ENCODE results near the gene RMND5A. TPM values are rescaled to one million over a fixed set of nuclear protein-coding genes. Genes with fewer than 3 reads are reported as not detected.
A peak's percentile ranks its signal among the peaks of the same experiment; 100 is the strongest.
"Not testable (repeated sequence)": the region's sequence is repeated elsewhere in the genome, so short reads cannot be mapped to it uniquely, and the experiment has no call there.

Gene RMND5A
- total RNA-seq, 2 experiments from 2014 or later: 56.5 to 57.3 TPM

- ATAC-seq (no peak), DNase-seq (no peak)
- H3K4me1 Mint-ChIP-seq (ENCODE audit: low read depth): no peaks in the 10 kb centered on the region
- CTCF ChIA-PET: no interaction called here
- intact Hi-C loops (cut with micrococcal nuclease): no loop called here
- H3K36me3 Mint-ChIP-seq (ENCODE audit: low read depth): peaks cover 4% of the 10 kb centered on the region
- TF ChIP-seq, protein P1, sequence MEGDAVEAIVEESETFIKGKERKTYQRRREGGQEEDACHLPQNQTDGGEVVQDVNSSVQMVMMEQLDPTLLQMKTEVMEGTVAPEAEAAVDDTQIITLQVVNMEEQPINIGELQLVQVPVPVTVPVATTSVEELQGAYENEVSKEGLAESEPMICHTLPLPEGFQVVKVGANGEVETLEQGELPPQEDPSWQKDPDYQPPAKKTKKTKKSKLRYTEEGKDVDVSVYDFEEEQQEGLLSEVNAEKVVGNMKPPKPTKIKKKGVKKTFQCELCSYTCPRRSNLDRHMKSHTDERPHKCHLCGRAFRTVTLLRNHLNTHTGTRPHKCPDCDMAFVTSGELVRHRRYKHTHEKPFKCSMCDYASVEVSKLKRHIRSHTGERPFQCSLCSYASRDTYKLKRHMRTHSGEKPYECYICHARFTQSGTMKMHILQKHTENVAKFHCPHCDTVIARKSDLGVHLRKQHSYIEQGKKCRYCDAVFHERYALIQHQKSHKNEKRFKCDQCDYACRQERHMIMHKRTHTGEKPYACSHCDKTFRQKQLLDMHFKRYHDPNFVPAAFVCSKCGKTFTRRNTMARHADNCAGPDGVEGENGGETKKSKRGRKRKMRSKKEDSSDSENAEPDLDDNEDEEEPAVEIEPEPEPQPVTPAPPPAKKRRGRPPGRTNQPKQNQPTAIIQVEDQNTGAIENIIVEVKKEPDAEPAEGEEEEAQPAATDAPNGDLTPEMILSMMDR (IDR thresholded peaks at IDR 0.05): no peak
- POLR2A ChIA-PET: interaction anchor here (0.6 kb wide), 1 partner anchor 105 kb away, joined by 3 read pairs; no protein-coding TSS in a partner anchor
- no peak overlapping the region for H3K4me3 Mint-ChIP-seq
- no peak overlapping the region for H3K27ac Mint-ChIP-seq
- H3K9me3 Mint-ChIP-seq: peaks cover 5% of the 10 kb centered on the region
- H3K27me3 Mint-ChIP-seq: no peaks in the 10 kb centered on the region
Observed at GRCh38 chr2:86703704-86704361, 16.3 kb upstream of the RMND5A start.

DNA sequence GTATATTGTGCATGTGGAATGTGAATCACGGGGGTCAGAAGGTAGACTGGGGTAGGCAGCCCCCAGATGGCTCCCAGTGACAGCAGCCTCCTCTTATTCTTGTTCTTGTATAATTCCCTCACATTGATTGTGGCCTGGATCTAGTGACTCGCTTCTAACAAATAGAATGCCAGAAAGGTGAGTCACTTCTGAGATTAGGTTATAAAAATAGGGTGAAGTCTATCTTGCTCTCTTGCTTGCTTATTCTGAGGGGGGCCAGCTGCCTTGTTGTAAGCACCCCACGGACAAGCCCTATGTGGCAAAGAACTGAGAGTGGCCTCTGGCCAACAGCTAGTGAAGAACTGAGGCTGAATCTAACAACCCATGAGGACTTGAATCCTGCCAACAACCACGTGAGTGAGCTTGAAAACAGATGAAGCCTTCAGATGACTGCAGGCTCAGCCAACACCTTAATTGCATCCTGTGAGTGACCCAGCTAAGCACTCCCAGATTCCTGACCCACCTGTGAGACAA, 15.6 kb upstream of the RMND5A start:
- Mint-ChIP-seq H3K36me3 (ENCODE audit: low read depth) (peaks cover 4% of the 10 kb centered on the region), H3K27ac (no peak overlapping the region)
- no peak for ATAC-seq

DNA sequence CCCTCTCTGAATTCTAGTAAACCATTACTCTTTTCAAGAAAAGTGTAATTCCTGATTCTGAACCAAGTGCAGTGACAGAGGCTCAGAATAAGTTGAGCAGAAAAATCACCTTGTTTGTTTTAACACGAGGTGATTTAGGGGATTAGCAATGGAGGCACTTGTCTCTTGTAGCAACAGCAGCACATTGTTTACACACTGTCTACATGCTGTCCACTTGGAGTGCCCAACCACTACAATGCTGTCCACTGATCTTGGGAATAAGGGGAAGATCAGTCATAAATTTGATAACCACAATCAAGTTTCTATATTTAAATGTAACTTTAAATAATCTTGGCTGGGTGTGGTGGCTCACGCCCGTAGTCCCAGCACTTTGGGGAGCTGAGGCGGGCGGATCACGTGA, 13.9 kb upstream of the RMND5A start:
- H3K36me3 Mint-ChIP-seq (ENCODE audit: low read depth): peaks cover 8% of the 10 kb centered on the region
- H3K27me3 Mint-ChIP-seq: no peaks in the 10 kb centered on the region
- CTCF ChIA-PET: no interaction called here
- ATAC-seq (no peak), DNase-seq (no peak)
- no peak overlapping the region for H3K4me3 Mint-ChIP-seq
- H3K9me3 Mint-ChIP-seq: peaks cover 8% of the 10 kb centered on the region
- intact Hi-C loops (cut with micrococcal nuclease): no loop called here
- TF ChIP-seq, protein P1 (IDR thresholded peaks at IDR 0.05): no peak
- no peak overlapping the region for H3K27ac Mint-ChIP-seq
- H3K4me1 Mint-ChIP-seq (ENCODE audit: low read depth): no peaks in the 10 kb centered on the region
- POLR2A ChIA-PET: no interaction called here

More for the DNA sequence above, 15.6 kb upstream of the RMND5A start:
- no peak for DNase-seq
- TF ChIP-seq, protein P1 (IDR thresholded peaks at IDR 0.05): no peak
- Mint-ChIP-seq H3K9me3 (peaks cover 5% of the 10 kb centered on the region), H3K4me3 (no peak overlapping the region), H3K27me3 (no peaks in the 10 kb centered on the region), H3K4me1 (ENCODE audit: low read depth) (no peaks in the 10 kb centered on the region)
- ChIA-PET CTCF (interaction anchor here (1.1 kb wide), 1 partner anchor 13 kb away, joined by 3 read pairs; no protein-coding TSS in a partner anchor), POLR2A (no interaction called here)
- intact Hi-C loops (cut with micrococcal nuclease): no loop called here

DNA sequence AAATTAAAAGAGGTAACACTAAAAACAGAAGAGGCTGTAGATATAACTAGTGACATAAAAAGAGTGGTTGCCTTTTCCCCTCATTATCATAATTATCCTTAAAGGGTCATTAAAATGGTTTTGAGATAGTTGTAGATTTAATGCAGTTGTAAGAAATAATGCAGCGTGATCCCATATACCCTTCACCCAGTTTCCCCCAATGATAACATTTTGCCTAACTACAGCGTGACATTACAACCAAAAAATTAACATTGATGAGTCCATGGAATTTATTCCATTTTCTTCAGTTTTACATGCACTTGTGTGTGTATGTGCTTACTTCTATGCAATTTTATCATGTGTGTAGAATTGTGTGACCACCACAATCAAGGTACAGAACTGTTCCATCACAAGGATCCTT, 13.2 kb upstream of the RMND5A start:
- TF ChIP-seq, protein P1 (IDR thresholded peaks at IDR 0.05): no peak
- POLR2A ChIA-PET: no interaction called here
- no peak overlapping the region for H3K27ac Mint-ChIP-seq
- no peaks in the 10 kb centered on the region for H3K27me3 Mint-ChIP-seq
- DNase-seq (no peak), ATAC-seq (no peak)
- H3K9me3 Mint-ChIP-seq: peaks cover 8% of the 10 kb centered on the region
- H3K4me1 Mint-ChIP-seq (ENCODE audit: low read depth): no peaks in the 10 kb centered on the region
- intact Hi-C loops (cut with micrococcal nuclease): no loop called here
- CTCF ChIA-PET: no interaction called here
- no peak overlapping the region for H3K4me3 Mint-ChIP-seq
- peaks cover 8% of the 10 kb centered on the region for H3K36me3 Mint-ChIP-seq (ENCODE audit: low read depth)

- H3K27me3 Mint-ChIP-seq; intact Hi-C loops (cut with micrococcal nuclease); ATAC-seq; CTCF ChIA-PET; DNase-seq; POLR2A ChIA-PET; H3K4me1 Mint-ChIP-seq (ENCODE audit: low read depth); H3K4me3 Mint-ChIP-seq; H3K27ac Mint-ChIP-seq; H3K9me3 Mint-ChIP-seq; H3K36me3 Mint-ChIP-seq (ENCODE audit: low read depth): not testable (repeated sequence)
Observed at GRCh38 chr2:86708126-86708525, 12.0 kb upstream of the RMND5A start.

DNA sequence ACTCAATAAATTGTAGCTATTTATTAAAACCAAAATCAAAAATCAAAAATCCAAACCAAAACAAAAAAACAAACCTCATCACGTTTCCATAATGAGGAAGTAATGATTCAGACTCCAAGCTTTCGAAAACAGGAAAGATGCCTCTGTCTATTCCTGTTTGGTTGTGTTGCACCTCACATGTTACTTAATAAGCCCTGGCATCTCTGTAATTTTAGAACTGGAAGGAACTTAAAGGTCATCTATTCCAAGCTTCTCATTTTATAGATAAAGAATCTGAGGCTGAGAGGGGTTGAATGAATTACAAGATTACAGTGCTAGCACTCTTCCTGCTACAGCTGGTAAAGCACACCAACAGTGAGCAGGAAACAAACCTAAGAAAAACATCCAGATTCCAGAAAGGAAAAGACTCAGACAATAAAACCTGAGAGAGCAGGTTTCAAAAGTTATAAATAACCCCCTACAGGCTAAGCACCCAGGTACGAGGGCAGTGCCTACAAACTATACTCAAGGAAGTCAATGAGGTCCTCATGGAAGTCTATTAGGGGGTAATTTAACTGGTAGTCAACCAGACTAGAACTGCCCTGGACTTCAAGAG, 5.4 kb upstream of the RMND5A start:
- not testable (repeated sequence) for H3K27me3 Mint-ChIP-seq

DNA sequence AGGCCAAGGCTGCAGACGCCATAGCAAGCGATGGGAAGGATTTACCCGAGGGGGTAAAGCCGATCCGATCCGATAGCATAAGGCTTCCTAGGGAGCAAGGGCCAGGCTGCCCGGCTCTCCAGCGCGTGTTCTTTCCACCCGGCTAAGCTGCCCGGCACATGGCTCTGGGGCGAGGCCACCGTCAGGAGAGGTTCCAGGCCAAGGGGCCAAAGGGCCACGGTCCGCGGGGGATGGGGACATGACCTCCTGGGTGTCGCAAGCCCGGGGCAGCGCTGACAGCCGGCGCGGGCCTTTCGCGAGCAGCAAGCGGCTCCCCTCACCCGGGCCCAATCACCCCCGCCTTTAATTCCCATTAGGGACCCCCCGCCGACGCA, 841 bp upstream of the RMND5A start:
- CTCF ChIA-PET; POLR2A ChIA-PET; H3K9me3 Mint-ChIP-seq; ATAC-seq; H3K27me3 Mint-ChIP-seq; intact Hi-C loops (cut with micrococcal nuclease); H3K4me1 Mint-ChIP-seq (ENCODE audit: low read depth); DNase-seq; H3K36me3 Mint-ChIP-seq (ENCODE audit: low read depth): not testable (repeated sequence)
- Mint-ChIP-seq H3K27ac (peak overlapping the region; percentile 70), H3K4me3 (peak overlapping the region; percentile 61)

More for the DNA sequence above, 5.4 kb upstream of the RMND5A start:
- H3K36me3 Mint-ChIP-seq (ENCODE audit: low read depth); H3K4me1 Mint-ChIP-seq (ENCODE audit: low read depth); intact Hi-C loops (cut with micrococcal nuclease); H3K27ac Mint-ChIP-seq; H3K4me3 Mint-ChIP-seq; POLR2A ChIA-PET; ATAC-seq; H3K9me3 Mint-ChIP-seq; DNase-seq; CTCF ChIA-PET: not testable (repeated sequence)

- H3K36me3 Mint-ChIP-seq (ENCODE audit: low read depth); H3K27me3 Mint-ChIP-seq; CTCF ChIA-PET; H3K4me1 Mint-ChIP-seq (ENCODE audit: low read depth); intact Hi-C loops (cut with micrococcal nuclease); H3K9me3 Mint-ChIP-seq: not testable (repeated sequence)
- Mint-ChIP-seq H3K4me3 (peak overlapping the region; percentile 82), H3K27ac (peak overlapping the region; percentile 81)
- peak; percentile 20 for ATAC-seq
- DNase-seq: peak; percentile 74
- POLR2A ChIA-PET: interaction anchor here (0.6 kb wide), 1 partner anchor 423 kb away, joined by 3 read pairs; no protein-coding TSS in a partner anchor
Observed at GRCh38 chr2:86720540-86721320, 639 bp downstream of the RMND5A start.
